Right lobe of liver (tissue), 4 donors: ENCODE measurements around the gene RSPH6A.

ENCODE experiments used
- CTCF ChIP-seq, 4 donors: fragments of 200-600 bp in 3 of 4; fragments of 450-650 bp in 1 of 4; IDR thresholded peaks; one replicate each; pipeline versions ENCODE4 v1.5.1 to v1.8.0; 2016 to 2022; ENCODE audit warnings: antibody characterized with exemption in 4 of 4, mild to moderate bottlenecking in 2 of 4
- POLR2A ChIP-seq: fragments of 450-650 bp; IDR thresholded peaks from one replicate; pipeline ENCODE4 v1.6.1; 2017; ENCODE audit warnings: antibody characterized with exemption, mild to moderate bottlenecking
- donor health status: DM: no; HTN: no; CAD: no.
- donor health status: DM: no; HTN: no; CAD: no.
- donor health status: DM: no; HTN: yes; CAD: no.

- no peak for TF ChIP-seq POLR2A
- no peak for TF ChIP-seq CTCF (IDR thresholded peaks at IDR 0.05)
Measured at GRCh38 chr19:45864629-45865082, 49.5 kb upstream of the RSPH6A start.
